A549 treated with RU486 at 1 μM for 4 hours (cell line): ENCODE results near the gene FIBIN. TPM values are rescaled to one million over a fixed set of nuclear protein-coding genes. Genes with fewer than 3 reads are reported as not detected.

ENCODE experiments used
- total RNA-seq: library from RNA; stranded (reverse); fragments of 200-300 nt; extraction: Qiagen RNA extraction; gene quantifications from 5 replicates; pipeline ENCODE4 v1.2.3, GENCODE V29; 2022; ENCODE audit warnings: low read depth

The FIBIN gene
- total RNA-seq, result not detected in 5 replicates

GRCh38 chr11:26993965-26994457 lies at the start of gene FIBIN:
FIBIN (plus strand) TSS chr11:26994112; CDS start chr11:26994527, 415 bp downstream.

GRCh38 chr11:27040302-27041115 lies 46.6 kb downstream of the FIBIN start, which contains the start of gene BBOX1:
BBOX1 (plus strand) TSS chr11:27040815; CDS start chr11:27055431, 14,616 bp downstream.

Other genes with a start within 250 kb of the FIBIN start
- gene BBOX1, start 46.7 kb downstream of the FIBIN start, total RNA-seq, result 0.06 to 0.09 TPM in 2 of 5 replicates, not detected in the others